ENCODE measurements around the gene PMPCA.

Gene PMPCA

GRCh38 chr9:136436055-136436634 lies 25.7 kb downstream of the PMPCA start:
- DNase-seq (ENCODE audit: low read depth) = no peak

- DNase-seq (ENCODE audit: low read depth) = no peak
Measured at GRCh38 chr9:136437430-136437829, 27.0 kb downstream of the PMPCA start.

GRCh38 chr9:136437839-136438547 lies 27.5 kb downstream of the PMPCA start:
- no peak for DNase-seq (ENCODE audit: low read depth)

GRCh38 chr9:136438548-136439480 lies 28.4 kb downstream of the PMPCA start:
- DNase-seq (ENCODE audit: low read depth) = peak; percentile 51

- DNase-seq (ENCODE audit: low read depth) = peak; percentile 78
Measured at GRCh38 chr9:136439481-136440408, 29.3 kb downstream of the PMPCA start, which contains the start of gene INPP5E. Gene INPP5E (minus strand): TSS chr9:136439845. CDS start chr9:136439419, 426 bp downstream.

GRCh38 chr9:136441191-136441680 lies 30.8 kb downstream of the PMPCA start:
- DNase-seq (ENCODE audit: low read depth) = no peak

GRCh38 chr9:136441681-136442245 lies 31.3 kb downstream of the PMPCA start:
- DNase-seq (ENCODE audit: low read depth) = no peak

- no peak for DNase-seq (ENCODE audit: low read depth)
Measured at GRCh38 chr9:136442265-136442664, 31.8 kb downstream of the PMPCA start.

- DNase-seq (ENCODE audit: low read depth) = no peak
Measured at GRCh38 chr9:136443087-136443486, 32.6 kb downstream of the PMPCA start.

GRCh38 chr9:136443687-136444086 lies 33.2 kb downstream of the PMPCA start:
- no peak for DNase-seq (ENCODE audit: low read depth)

GRCh38 chr9:136444102-136444501 lies 33.6 kb downstream of the PMPCA start:
- no peak for DNase-seq (ENCODE audit: low read depth)

- no peak for DNase-seq (ENCODE audit: low read depth)
Measured at GRCh38 chr9:136445799-136446198, 35.3 kb downstream of the PMPCA start.

- DNase-seq (ENCODE audit: low read depth) = no peak
Measured at GRCh38 chr9:136447173-136447778, 36.8 kb downstream of the PMPCA start.

GRCh38 chr9:136448655-136449054 lies 38.2 kb downstream of the PMPCA start:
- DNase-seq (ENCODE audit: low read depth) = no peak

GRCh38 chr9:136451221-136451877 lies 40.9 kb downstream of the PMPCA start:
- DNase-seq (ENCODE audit: low read depth) = no peak

GRCh38 chr9:136453326-136453725 lies 42.9 kb downstream of the PMPCA start:
- DNase-seq (ENCODE audit: low read depth) = no peak

- no peak for DNase-seq (ENCODE audit: low read depth)
Measured at GRCh38 chr9:136454026-136454796, 43.8 kb downstream of the PMPCA start.

- DNase-seq (ENCODE audit: low read depth) = no peak
Measured at GRCh38 chr9:136455043-136456002, 44.9 kb downstream of the PMPCA start.
